ENCODE measurements around the gene PPM1D.
"Not testable (repeated sequence)": the region's sequence is repeated elsewhere in the genome, so short reads cannot be mapped to it uniquely, and the experiment has no call there.

PPM1D gene

DNA sequence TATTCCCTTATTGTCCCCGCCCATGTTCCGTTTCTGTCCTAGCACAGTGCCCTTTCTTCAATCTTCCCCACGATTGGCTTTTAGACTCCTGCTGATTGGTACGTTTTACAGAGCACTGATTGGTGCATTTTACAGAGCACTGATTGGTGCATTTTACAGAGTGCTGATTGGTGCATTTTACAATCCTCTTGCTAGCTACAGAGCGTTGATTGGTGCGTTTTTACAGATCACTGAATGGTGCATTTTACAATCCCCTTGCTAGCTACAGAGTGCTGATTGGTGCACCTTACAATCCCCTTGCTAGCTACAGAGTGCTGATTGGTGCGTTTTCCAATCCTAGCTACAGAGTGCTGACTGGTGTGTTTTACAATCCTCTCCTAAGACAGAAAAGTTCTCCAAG lies 74.6 kb downstream of the PPM1D start:
- CTCF ChIA-PET; H3K9me3 ChIP-seq (ENCODE audit: control extremely low read depth in 1 of 5, control insufficient read depth in 4 of 5, insufficient read depth in 2 of 5, low read depth in 1 of 5, low read length in 4 of 5); H3K36me3 ChIP-seq (ENCODE audit: control insufficient read depth in 4 of 4, insufficient read depth in 4 of 4, low read length in 3 of 4); H3K4me3 ChIP-seq (ENCODE audit: control insufficient read depth in 1 of 7, extremely low read depth in 1 of 7, insufficient read depth in 4 of 7, low read depth in 2 of 7, low read length in 6 of 7); H3K27ac ChIP-seq (ENCODE audit: insufficient read depth in 1 of 2, low read depth in 1 of 2, low read length in 2 of 2, poor library complexity in 1 of 2, severe bottlenecking in 2 of 2); H3K27me3 ChIP-seq (replicated peaks in 2 of 5; ENCODE audit: control insufficient read depth in 4 of 5, insufficient read depth in 5 of 5, low read length in 4 of 5): not testable (repeated sequence)
- peak in 2 of 3 donors; percentile 16 to 22 for DNase-seq
- H3K4me1 ChIP-seq (ENCODE audit: control extremely low read depth in 1 of 4, control insufficient read depth in 4 of 4, insufficient read depth in 4 of 4, low read length in 3 of 4), result peaks cover 6 to 10% (median 7%) of the 10 kb centered on the region in 4 experiments
- POLR2A ChIA-PET, result interaction anchor here (0.8 kb wide), 1 partner anchor 75 kb away, joined by 3 read pairs; the partner anchor contains the start of gene PPM1D
- 92% methylated on average over 7 of the region's 7 CpGs for WGBS (ENCODE audit: insufficient coverage)

DNA sequence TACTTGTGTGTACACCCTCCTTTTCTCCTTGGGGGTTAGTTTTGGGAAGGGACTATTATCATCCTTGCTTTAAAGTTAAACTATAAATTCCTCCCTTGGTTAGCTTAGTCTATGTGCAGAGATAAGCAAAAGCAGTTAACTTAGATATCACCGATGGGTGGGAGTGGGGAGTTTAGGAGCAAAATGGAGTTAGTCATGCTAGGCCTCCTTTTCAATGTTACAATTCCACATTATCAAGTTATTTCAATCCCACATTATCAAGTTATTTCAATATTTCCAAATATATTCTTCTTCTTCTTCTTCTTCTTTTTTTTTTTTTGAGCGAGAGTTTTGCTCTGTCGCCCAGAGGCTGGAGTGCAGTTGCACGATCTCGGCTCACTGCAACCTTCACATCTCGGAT lies 76.0 kb downstream of the PPM1D start:
- Histone ChIP-seq H3K9me3 (ENCODE audit: control extremely low read depth in 1 of 5, control insufficient read depth in 4 of 5, insufficient read depth in 2 of 5, low read depth in 1 of 5, low read length in 4 of 5) (no peaks in the 10 kb centered on the region), H3K36me3 (ENCODE audit: control insufficient read depth in 4 of 4, insufficient read depth in 4 of 4, low read length in 3 of 4) (no peaks in the 10 kb centered on the region), H3K27ac (ENCODE audit: insufficient read depth in 1 of 2, low read depth in 1 of 2, low read length in 2 of 2, poor library complexity in 1 of 2, severe bottlenecking in 2 of 2) (peak overlapping the region in 1 of 2 experiments; percentile 84), H3K4me3 (ENCODE audit: control insufficient read depth in 1 of 7, extremely low read depth in 1 of 7, insufficient read depth in 4 of 7, low read depth in 2 of 7, low read length in 6 of 7) (no peak overlapping the region), H3K4me1 (ENCODE audit: control extremely low read depth in 1 of 4, control insufficient read depth in 4 of 4, insufficient read depth in 4 of 4, low read length in 3 of 4) (peaks cover 6 to 10% (median 7%) of the 10 kb centered on the region in 4 experiments), H3K27me3 (replicated peaks in 2 of 5; ENCODE audit: control insufficient read depth in 4 of 5, insufficient read depth in 5 of 5, low read length in 4 of 5) (no peaks in the 10 kb centered on the region)
- DNase-seq, result no peak
- CTCF ChIA-PET, result interaction anchor here (0.9 to 1.0 kb wide), 2 partner anchors 7 to 530 kb away, joined by 3 to 4 read pairs; no protein-coding TSS in a partner anchor
- 96% methylated on average over 5 of the region's 6 CpGs for WGBS (ENCODE audit: insufficient coverage)
- POLR2A ChIA-PET, result no interaction called here

DNA sequence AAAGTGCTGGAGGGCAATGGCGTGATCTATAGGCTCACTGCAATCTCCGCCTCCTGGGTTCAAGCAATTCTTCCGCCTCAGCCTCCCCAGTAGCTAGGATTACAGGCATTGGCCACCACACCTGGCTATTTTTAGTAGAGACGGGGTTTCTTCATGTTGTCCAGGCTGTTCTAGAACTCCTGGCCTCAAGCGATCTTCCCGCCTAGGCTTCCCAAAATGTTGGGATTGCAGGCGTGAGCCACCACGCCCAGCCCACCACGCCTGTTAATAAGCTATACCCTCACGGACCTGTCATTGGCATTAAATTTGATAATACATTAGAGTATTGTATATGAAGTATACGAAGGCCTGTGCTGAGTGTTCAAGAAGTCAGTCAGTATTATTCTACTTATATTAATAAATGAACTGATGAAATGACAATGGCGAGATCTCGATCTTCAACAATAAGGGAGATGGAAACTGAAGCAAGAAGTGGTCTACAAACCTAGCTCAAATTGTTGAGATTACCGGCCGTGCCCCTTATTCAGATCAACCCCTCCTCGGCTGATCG lies 76.8 kb downstream of the PPM1D start:
- H3K4me1 ChIP-seq (ENCODE audit: control extremely low read depth in 1 of 4, control insufficient read depth in 4 of 4, insufficient read depth in 4 of 4, low read length in 3 of 4), result peaks cover 6 to 10% (median 7%) of the 10 kb centered on the region in 4 experiments
- H3K27ac ChIP-seq (ENCODE audit: insufficient read depth in 1 of 2, low read depth in 1 of 2, low read length in 2 of 2, poor library complexity in 1 of 2, severe bottlenecking in 2 of 2), result peak overlapping the region; percentile 78 to 84
- ChIA-PET CTCF (no interaction called here), POLR2A (interaction anchor here (0.6 kb wide), 1 partner anchor 1039 kb away, joined by 3 read pairs; no protein-coding TSS in a partner anchor)
- 24% methylated on average over 9 of the region's 17 CpGs for WGBS (ENCODE audit: insufficient coverage)
- H3K9me3 ChIP-seq (ENCODE audit: control extremely low read depth in 1 of 5, control insufficient read depth in 4 of 5, insufficient read depth in 2 of 5, low read depth in 1 of 5, low read length in 4 of 5), result no peaks in the 10 kb centered on the region
- peak in 1 of 3 donors; percentile 2 for DNase-seq
- H3K36me3 ChIP-seq (ENCODE audit: control insufficient read depth in 4 of 4, insufficient read depth in 4 of 4, low read length in 3 of 4), result no peaks in the 10 kb centered on the region
- no peaks in the 10 kb centered on the region for H3K27me3 ChIP-seq (replicated peaks in 2 of 5; ENCODE audit: control insufficient read depth in 4 of 5, insufficient read depth in 5 of 5, low read length in 4 of 5)
- peak overlapping the region; percentile 81 to 90 (median 87) for H3K4me3 ChIP-seq (ENCODE audit: control insufficient read depth in 1 of 7, extremely low read depth in 1 of 7, insufficient read depth in 4 of 7, low read depth in 2 of 7, low read length in 6 of 7)

DNA sequence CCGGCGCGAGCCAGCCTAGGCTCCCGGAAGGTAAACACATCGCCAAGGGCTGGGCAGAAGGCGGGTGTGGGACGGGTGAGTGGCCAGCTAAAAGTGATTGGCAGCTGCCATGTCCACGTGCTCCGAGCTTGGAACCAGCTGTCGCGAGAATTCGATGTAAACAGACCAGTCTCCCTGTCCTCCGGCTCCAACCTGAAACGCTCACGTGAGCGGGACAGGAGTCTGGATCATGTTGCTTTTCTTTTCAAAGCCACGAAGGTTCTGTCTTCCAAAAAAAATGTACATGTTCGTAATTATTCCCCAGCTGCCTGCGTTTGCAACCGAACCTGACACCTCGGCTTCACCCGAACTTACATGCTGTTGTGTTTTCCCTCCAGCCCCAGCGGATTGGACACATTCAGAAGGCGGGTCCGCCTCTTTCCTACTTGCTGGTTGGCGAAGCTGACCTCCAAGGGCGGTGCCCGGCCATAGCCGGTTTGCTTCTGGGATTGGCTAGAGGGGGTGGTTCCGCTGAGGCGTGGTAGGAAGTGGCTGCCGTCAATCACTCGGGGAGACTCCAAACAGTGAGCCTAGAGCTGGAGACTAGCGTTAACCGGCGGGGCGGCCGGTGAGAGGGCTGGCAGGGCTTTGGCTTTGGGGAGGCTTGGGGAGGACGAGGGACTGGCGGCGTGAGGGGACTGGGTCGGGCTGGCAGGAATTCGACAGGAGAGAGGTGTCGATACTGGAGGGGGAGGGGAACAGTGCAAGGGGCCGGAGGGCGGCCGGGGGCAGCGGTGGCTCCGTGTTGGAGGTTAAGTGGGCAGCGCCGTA lies 77.5 kb downstream of the PPM1D start, which contains the start of gene BCAS3:
Gene BCAS3, plus strand, starts transcription at position 544 of the 810 bp plus-strand sequence.
- POLR2A ChIA-PET, result interaction anchor here (0.6 kb wide), 1 partner anchor 1038 kb away, joined by 3 read pairs; no protein-coding TSS in a partner anchor

DNA sequence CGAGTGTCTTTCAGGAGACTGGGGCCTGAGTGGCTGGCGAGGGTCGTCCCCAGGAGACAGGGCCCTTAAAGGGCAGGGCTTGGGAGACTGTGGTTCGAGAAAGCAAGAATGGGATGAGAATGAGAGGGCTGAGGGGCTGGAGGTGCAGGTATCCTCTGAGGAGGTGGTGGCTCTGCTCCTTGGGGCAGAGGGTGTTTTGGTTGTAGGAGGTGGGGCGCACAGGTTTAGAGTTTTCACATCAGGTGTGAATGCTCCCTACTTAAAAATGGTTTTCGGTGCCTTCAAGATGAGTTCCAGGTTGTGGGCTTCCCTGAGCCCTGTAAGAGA lies 78.1 kb downstream of the PPM1D start:
- Histone ChIP-seq H3K36me3 (ENCODE audit: control insufficient read depth in 4 of 4, insufficient read depth in 4 of 4, low read length in 3 of 4) (peaks cover 0 to 5% (median 0%) of the 10 kb centered on the region in 4 experiments), H3K27me3 (replicated peaks in 2 of 5; ENCODE audit: control insufficient read depth in 4 of 5, insufficient read depth in 5 of 5, low read length in 4 of 5) (no peaks in the 10 kb centered on the region), H3K27ac (ENCODE audit: insufficient read depth in 1 of 2, low read depth in 1 of 2, low read length in 2 of 2, poor library complexity in 1 of 2, severe bottlenecking in 2 of 2) (peak overlapping the region; percentile 78 to 84), H3K4me3 (ENCODE audit: control insufficient read depth in 1 of 7, extremely low read depth in 1 of 7, insufficient read depth in 4 of 7, low read depth in 2 of 7, low read length in 6 of 7) (peak overlapping the region; percentile 81 to 90 (median 87)), H3K9me3 (ENCODE audit: control extremely low read depth in 1 of 5, control insufficient read depth in 4 of 5, insufficient read depth in 2 of 5, low read depth in 1 of 5, low read length in 4 of 5) (no peaks in the 10 kb centered on the region), H3K4me1 (ENCODE audit: control extremely low read depth in 1 of 4, control insufficient read depth in 4 of 4, insufficient read depth in 4 of 4, low read length in 3 of 4) (peaks cover 6 to 10% (median 7%) of the 10 kb centered on the region in 4 experiments)
- 7% methylated on average over 4 of the region's 6 CpGs for WGBS (ENCODE audit: insufficient coverage)
- DNase-seq, result no peak
- ChIA-PET POLR2A (no interaction called here), CTCF (no interaction called here)

More for the DNA sequence above, 77.5 kb downstream of the PPM1D start, which contains the start of gene BCAS3:
- Histone ChIP-seq H3K27me3 (replicated peaks in 2 of 5; ENCODE audit: control insufficient read depth in 4 of 5, insufficient read depth in 5 of 5, low read length in 4 of 5) (no peaks in the 10 kb centered on the region), H3K9me3 (ENCODE audit: control extremely low read depth in 1 of 5, control insufficient read depth in 4 of 5, insufficient read depth in 2 of 5, low read depth in 1 of 5, low read length in 4 of 5) (no peaks in the 10 kb centered on the region), H3K36me3 (ENCODE audit: control insufficient read depth in 4 of 4, insufficient read depth in 4 of 4, low read length in 3 of 4) (no peaks in the 10 kb centered on the region), H3K4me3 (ENCODE audit: control insufficient read depth in 1 of 7, extremely low read depth in 1 of 7, insufficient read depth in 4 of 7, low read depth in 2 of 7, low read length in 6 of 7) (peak within 1 kb of the TSS; percentile 81 to 90 (median 87)), H3K4me1 (ENCODE audit: control extremely low read depth in 1 of 4, control insufficient read depth in 4 of 4, insufficient read depth in 4 of 4, low read length in 3 of 4) (peaks cover 6 to 10% (median 7%) of the 10 kb centered on the region in 4 experiments), H3K27ac (ENCODE audit: insufficient read depth in 1 of 2, low read depth in 1 of 2, low read length in 2 of 2, poor library complexity in 1 of 2, severe bottlenecking in 2 of 2) (peak within 1 kb of the TSS; percentile 78 to 84)
- peak; percentile 98 to 99 (median 99) for DNase-seq
- CTCF ChIA-PET, result no interaction called here
- WGBS (ENCODE audit: insufficient coverage), result 0% methylated on average over 42 of the region's 51 CpGs

DNA sequence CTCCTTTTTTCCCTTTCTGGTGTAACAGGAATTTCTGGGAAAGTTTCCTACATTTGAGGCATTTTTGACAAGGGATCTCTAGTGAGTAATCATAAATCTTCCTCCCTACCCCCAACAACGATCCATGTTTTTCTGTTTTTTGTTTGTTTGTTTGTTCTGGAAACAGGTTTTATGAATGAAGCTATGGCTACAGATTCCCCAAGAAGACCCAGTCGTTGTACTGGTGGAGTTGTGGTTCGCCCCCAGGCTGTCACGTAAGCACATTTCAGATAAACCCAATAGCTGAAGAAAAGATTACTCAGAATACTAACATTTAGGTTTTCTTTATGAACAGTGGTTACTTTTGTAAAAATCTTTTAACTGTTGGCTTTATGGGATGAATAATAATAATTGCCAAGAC lies 79.3 kb downstream of the PPM1D start:
- H3K9me3 ChIP-seq (ENCODE audit: control extremely low read depth in 1 of 5, control insufficient read depth in 4 of 5, insufficient read depth in 2 of 5, low read depth in 1 of 5, low read length in 4 of 5), result no peaks in the 10 kb centered on the region
- H3K4me1 ChIP-seq (ENCODE audit: control extremely low read depth in 1 of 4, control insufficient read depth in 4 of 4, insufficient read depth in 4 of 4, low read length in 3 of 4), result peaks cover 6 to 10% (median 7%) of the 10 kb centered on the region in 4 experiments
- DNase-seq, result peak in 1 of 3 donors; percentile 13
- peaks cover 4 to 5% (median 4%) of the 10 kb centered on the region in 4 experiments for H3K36me3 ChIP-seq (ENCODE audit: control insufficient read depth in 4 of 4, insufficient read depth in 4 of 4, low read length in 3 of 4)
- ChIA-PET POLR2A (no interaction called here), CTCF (no interaction called here)
- H3K27me3 ChIP-seq (replicated peaks in 2 of 5; ENCODE audit: control insufficient read depth in 4 of 5, insufficient read depth in 5 of 5, low read length in 4 of 5), result no peaks in the 10 kb centered on the region
- H3K27ac ChIP-seq (ENCODE audit: insufficient read depth in 1 of 2, low read depth in 1 of 2, low read length in 2 of 2, poor library complexity in 1 of 2, severe bottlenecking in 2 of 2), result no peak overlapping the region
- WGBS (ENCODE audit: insufficient coverage), result no CpG with 5 or more reads among the region's 4 CpGs
- no peak overlapping the region for H3K4me3 ChIP-seq (ENCODE audit: control insufficient read depth in 1 of 7, extremely low read depth in 1 of 7, insufficient read depth in 4 of 7, low read depth in 2 of 7, low read length in 6 of 7)

DNA sequence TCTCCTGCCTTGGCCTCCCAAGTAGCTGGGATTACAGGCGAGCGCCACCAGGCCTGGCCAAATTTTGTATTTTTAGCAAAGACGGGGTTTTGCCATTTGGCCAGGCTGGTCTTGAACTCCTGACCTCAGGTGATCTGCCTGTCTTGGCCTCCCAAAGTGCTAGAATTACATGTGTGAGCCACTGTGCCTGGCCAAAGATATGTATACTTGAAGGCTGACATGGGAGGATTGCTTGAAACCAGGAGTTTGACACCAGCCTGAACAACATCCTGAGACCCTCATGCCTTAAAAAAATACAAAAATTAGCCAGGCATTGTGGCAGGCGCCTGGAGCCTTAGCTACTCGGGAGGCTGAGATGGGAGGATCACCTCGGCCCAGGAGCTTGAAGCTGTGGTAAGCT lies 80.8 kb downstream of the PPM1D start:
- whole genome bisulfite sequencing (ENCODE audit: insufficient coverage), result 97% methylated on average over 6 of the region's 6 CpGs
- Histone ChIP-seq H3K27ac (ENCODE audit: insufficient read depth in 1 of 2, low read depth in 1 of 2, low read length in 2 of 2, poor library complexity in 1 of 2, severe bottlenecking in 2 of 2) (no peak overlapping the region), H3K27me3 (replicated peaks in 2 of 5; ENCODE audit: control insufficient read depth in 4 of 5, insufficient read depth in 5 of 5, low read length in 4 of 5) (no peaks in the 10 kb centered on the region), H3K4me3 (ENCODE audit: control insufficient read depth in 1 of 7, extremely low read depth in 1 of 7, insufficient read depth in 4 of 7, low read depth in 2 of 7, low read length in 6 of 7) (no peak overlapping the region), H3K4me1 (ENCODE audit: control extremely low read depth in 1 of 4, control insufficient read depth in 4 of 4, insufficient read depth in 4 of 4, low read length in 3 of 4) (peaks cover 6 to 10% (median 7%) of the 10 kb centered on the region in 4 experiments), H3K36me3 (ENCODE audit: control insufficient read depth in 4 of 4, insufficient read depth in 4 of 4, low read length in 3 of 4) (peaks cover 4 to 10% (median 7%) of the 10 kb centered on the region in 4 experiments), H3K9me3 (ENCODE audit: control extremely low read depth in 1 of 5, control insufficient read depth in 4 of 5, insufficient read depth in 2 of 5, low read depth in 1 of 5, low read length in 4 of 5) (no peaks in the 10 kb centered on the region)
- ChIA-PET POLR2A (interaction anchor here (0.7 kb wide), 1 partner anchor 318 kb away, joined by 4 read pairs; no protein-coding TSS in a partner anchor), CTCF (no interaction called here)
- DNase-seq, result no peak
